ENCODE measurements around the gene SAPCD1.

SAPCD1 gene

GRCh38 chr6:31762356-31762755 is at the start of gene SAPCD1:
TSS of gene SAPCD1 (plus strand) at chr6:31762656. CDS start at chr6:31763055, 399 bp downstream.
- DNase-seq (ENCODE audit: extremely low spot score), result no peak
- ChIA-PET CTCF (no interaction called here), POLR2A (no interaction called here)
- no peak for TF ChIP-seq SUZ12 (IDR thresholded peaks at IDR 0.05)
- TF ChIP-seq NFRKB (IDR thresholded peaks at IDR 0.05), result no peak
- no peak for TF ChIP-seq L3MBTL2 (conservative IDR thresholded peaks at IDR 0.05)
- no peak for TF ChIP-seq ZNF384 (IDR thresholded peaks at IDR 0.05)
- no peak for TF ChIP-seq ELF4 (IDR thresholded peaks at IDR 0.05)
- no peak for TF ChIP-seq ARNT (IDR thresholded peaks at IDR 0.05)
- no peak for TF ChIP-seq HDGF (IDR thresholded peaks at IDR 0.05; ENCODE audit: borderline replicate concordance)
- TF ChIP-seq FOXM1 (IDR thresholded peaks at IDR 0.05; ENCODE audit: borderline replicate concordance), result no peak
- no peak for TF ChIP-seq BHLHE40 (IDR thresholded peaks at IDR 0.05; ENCODE audit: borderline replicate concordance)
- no peak for TF ChIP-seq LEF1 (IDR thresholded peaks at IDR 0.05; ENCODE audit: borderline replicate concordance)
- TF ChIP-seq SP1 (IDR thresholded peaks at IDR 0.05), result no peak
- no peak for TF ChIP-seq TARDBP (IDR thresholded peaks at IDR 0.05)
- no peak for TF ChIP-seq FOXK2 (IDR thresholded peaks at IDR 0.05)
- TF ChIP-seq PKNOX1 (IDR thresholded peaks at IDR 0.05), result no peak
- TF ChIP-seq CTBP1 (IDR thresholded peaks at IDR 0.05; ENCODE audit: borderline replicate concordance), result no peak
- no peak for TF ChIP-seq FOXA1 (IDR thresholded peaks at IDR 0.05)

- no peak for DNase-seq (ENCODE audit: extremely low spot score)
- TF ChIP-seq HDGF (IDR thresholded peaks at IDR 0.05; ENCODE audit: borderline replicate concordance), result no peak
- TF ChIP-seq FOXA1 (IDR thresholded peaks at IDR 0.05), result no peak
- TF ChIP-seq LEF1 (IDR thresholded peaks at IDR 0.05; ENCODE audit: borderline replicate concordance), result no peak
- TF ChIP-seq ZNF384 (IDR thresholded peaks at IDR 0.05), result no peak
- TF ChIP-seq PKNOX1 (IDR thresholded peaks at IDR 0.05), result no peak
- TF ChIP-seq BHLHE40 (IDR thresholded peaks at IDR 0.05; ENCODE audit: borderline replicate concordance), result no peak
- no peak for TF ChIP-seq NFRKB (IDR thresholded peaks at IDR 0.05)
- no peak for TF ChIP-seq ARNT (IDR thresholded peaks at IDR 0.05)
- TF ChIP-seq TARDBP (IDR thresholded peaks at IDR 0.05), result no peak
- TF ChIP-seq SUZ12 (IDR thresholded peaks at IDR 0.05), result no peak
- no peak for TF ChIP-seq L3MBTL2 (conservative IDR thresholded peaks at IDR 0.05)
- TF ChIP-seq SP1 (IDR thresholded peaks at IDR 0.05), result no peak
- TF ChIP-seq FOXK2 (IDR thresholded peaks at IDR 0.05), result no peak
- TF ChIP-seq FOXM1 (IDR thresholded peaks at IDR 0.05; ENCODE audit: borderline replicate concordance), result no peak
- TF ChIP-seq CTBP1 (IDR thresholded peaks at IDR 0.05; ENCODE audit: borderline replicate concordance), result no peak
- no peak for TF ChIP-seq ELF4 (IDR thresholded peaks at IDR 0.05)
- CTCF ChIA-PET, result interaction anchor here (0.6 to 2.2 kb wide), 3 partner anchors 16 to 56 kb away, joined by 4 to 13 read pairs (median 8); partner anchors contain the start of gene DDAH2
- POLR2A ChIA-PET, result interaction anchor here (0.8 to 5.2 kb wide), 9 partner anchors 10 to 133 kb away, joined by 3 to 43 read pairs (median 4); partner anchors contain the start of genes ABHD16A, GPANK1, MPIG6B and MSH5
These were observed 49.0 kb upstream of the SAPCD1 start for GRCh38 chr6:31713465-31713864.

- DNase-seq (ENCODE audit: extremely low spot score), result no peak
- TF ChIP-seq CTBP1 (IDR thresholded peaks at IDR 0.05; ENCODE audit: borderline replicate concordance) (no peak), BHLHE40 (IDR thresholded peaks at IDR 0.05; ENCODE audit: borderline replicate concordance) (no peak), FOXA1 (IDR thresholded peaks at IDR 0.05) (no peak), HDGF (IDR thresholded peaks at IDR 0.05; ENCODE audit: borderline replicate concordance) (no peak)
- CTCF ChIA-PET, result interaction anchor here (0.6 to 2.2 kb wide), 3 partner anchors 16 to 56 kb away, joined by 4 to 13 read pairs (median 8); partner anchors contain the start of gene DDAH2
- POLR2A ChIA-PET, result interaction anchor here (0.8 to 5.2 kb wide), 12 partner anchors 8 to 133 kb away, joined by 3 to 43 read pairs (median 4); partner anchors contain the start of genes ABHD16A, GPANK1, HSPA1B and LY6G6F
These were observed 48.3 kb upstream of the SAPCD1 start for GRCh38 chr6:31713991-31714684.

- no peak for TF ChIP-seq BHLHE40 (IDR thresholded peaks at IDR 0.05; ENCODE audit: borderline replicate concordance)
- no peak for TF ChIP-seq FOXA1 (IDR thresholded peaks at IDR 0.05)
- no peak for TF ChIP-seq ARNT (IDR thresholded peaks at IDR 0.05)
- TF ChIP-seq SP1 (IDR thresholded peaks at IDR 0.05), result no peak
- no peak for TF ChIP-seq NFRKB (IDR thresholded peaks at IDR 0.05)
These were observed 47.2 kb upstream of the SAPCD1 start, which contains the start of gene LY6G6D for GRCh38 chr6:31715022-31715958. TSS of gene LY6G6D (plus strand) at chr6:31715348. CDS start at chr6:31715356, 8 bp downstream.

GRCh38 chr6:31717499-31718222 is 44.8 kb upstream of the SAPCD1 start:
- DNase-seq (ENCODE audit: extremely low spot score), result no peak
- CTCF ChIA-PET, result interaction anchor here (0.6 kb wide), 1 partner anchor 383 kb away, joined by 5 read pairs; no protein-coding TSS in a partner anchor
- TF ChIP-seq PKNOX1 (IDR thresholded peaks at IDR 0.05) (no peak), ELF4 (IDR thresholded peaks at IDR 0.05) (no peak), ZNF384 (IDR thresholded peaks at IDR 0.05) (no peak), BHLHE40 (IDR thresholded peaks at IDR 0.05; ENCODE audit: borderline replicate concordance) (no peak)
- POLR2A ChIA-PET, result no interaction called here

More at GRCh38 chr6:31715022-31715958, 47.2 kb upstream of the SAPCD1 start, which contains the start of gene LY6G6D:
- CTCF ChIA-PET, result interaction anchor here (2.2 kb wide), 1 partner anchor 15 kb away, joined by 13 read pairs; the partner anchor contains the start of gene DDAH2
- POLR2A ChIA-PET, result interaction anchor here (0.9 to 5.2 kb wide), 7 partner anchors 8 to 112 kb away, joined by 3 to 43 read pairs (median 3); partner anchors contain the start of genes ABHD16A, HSPA1B, LY6G6F and MPIG6B
- no peak for DNase-seq (ENCODE audit: extremely low spot score)
